NCI-H1694 treated with DMSO at 0.1 percent for 48 hours (cell line): Measurements from ENCODE around the gene ASRGL1.
A peak's percentile ranks its signal among the peaks of the same experiment; 100 is the strongest.
"Not testable (repeated sequence)": the region's sequence is repeated elsewhere in the genome, so short reads cannot be mapped to it uniquely, and the experiment has no call there.

Experiments used
- DNase-seq: peaks from one replicate; lab custom pipeline; 2025; lab: John Stamatoyannopoulos, UW

ASRGL1 gene

GRCh38 chr11:62352355-62353336 lies 15.4 kb downstream of the ASRGL1 start:
- DNase-seq = no peak

GRCh38 chr11:62353841-62354240 lies 16.6 kb downstream of the ASRGL1 start:
- no peak for DNase-seq

GRCh38 chr11:62358273-62358672 lies 21.0 kb downstream of the ASRGL1 start:
- no peak for DNase-seq

GRCh38 chr11:62359475-62359874 lies 22.2 kb downstream of the ASRGL1 start:
- DNase-seq = no peak

GRCh38 chr11:62360685-62361084 lies 23.4 kb downstream of the ASRGL1 start:
- DNase-seq = no peak

- DNase-seq = not testable (repeated sequence)
Measured at GRCh38 chr11:62368861-62369477, 31.7 kb downstream of the ASRGL1 start.

GRCh38 chr11:62370743-62371440 lies 33.6 kb downstream of the ASRGL1 start:
- DNase-seq = no peak

GRCh38 chr11:62372871-62373270 lies 35.6 kb downstream of the ASRGL1 start:
- DNase-seq = no peak

GRCh38 chr11:62373464-62374119 lies 36.3 kb downstream of the ASRGL1 start:
- no peak for DNase-seq

- no peak for DNase-seq
Measured at GRCh38 chr11:62374801-62375200, 37.6 kb downstream of the ASRGL1 start.

- DNase-seq = not testable (repeated sequence)
Measured at GRCh38 chr11:62378459-62379063, 41.3 kb downstream of the ASRGL1 start.

- not testable (repeated sequence) for DNase-seq
Measured at GRCh38 chr11:62379586-62379985, 42.3 kb downstream of the ASRGL1 start.

GRCh38 chr11:62380821-62381245 lies 43.6 kb downstream of the ASRGL1 start:
- peak; percentile 37 for DNase-seq

GRCh38 chr11:62383822-62384221 lies 46.6 kb downstream of the ASRGL1 start:
- no peak for DNase-seq

GRCh38 chr11:62386083-62386482 lies 48.8 kb downstream of the ASRGL1 start:
- DNase-seq = not testable (repeated sequence)

GRCh38 chr11:62387381-62387780 lies 50.1 kb downstream of the ASRGL1 start:
- DNase-seq = no peak

GRCh38 chr11:62388999-62389398 lies 51.8 kb downstream of the ASRGL1 start:
- DNase-seq = no peak

- DNase-seq = no peak
Measured at GRCh38 chr11:62390237-62390636, 53.0 kb downstream of the ASRGL1 start.

GRCh38 chr11:62390722-62391121 lies 53.5 kb downstream of the ASRGL1 start:
- DNase-seq = no peak

GRCh38 chr11:62391642-62392425 lies 54.6 kb downstream of the ASRGL1 start:
- DNase-seq = no peak

GRCh38 chr11:62392506-62392905 lies 55.3 kb downstream of the ASRGL1 start:
- no peak for DNase-seq
